ENCODE measurements around the gene BRSK2. TPM values are rescaled to one million over a fixed set of nuclear protein-coding genes. Genes with fewer than 3 reads are reported as not detected.
A peak's percentile ranks its signal among the peaks of the same experiment; 100 is the strongest.

The BRSK2 gene
- total RNA-seq, 5 donors from 2014 or later (not counting 1 experiment from before 2014, with no cell fraction given): 0.54 to 1.5 (median 0.95) TPM

DNA sequence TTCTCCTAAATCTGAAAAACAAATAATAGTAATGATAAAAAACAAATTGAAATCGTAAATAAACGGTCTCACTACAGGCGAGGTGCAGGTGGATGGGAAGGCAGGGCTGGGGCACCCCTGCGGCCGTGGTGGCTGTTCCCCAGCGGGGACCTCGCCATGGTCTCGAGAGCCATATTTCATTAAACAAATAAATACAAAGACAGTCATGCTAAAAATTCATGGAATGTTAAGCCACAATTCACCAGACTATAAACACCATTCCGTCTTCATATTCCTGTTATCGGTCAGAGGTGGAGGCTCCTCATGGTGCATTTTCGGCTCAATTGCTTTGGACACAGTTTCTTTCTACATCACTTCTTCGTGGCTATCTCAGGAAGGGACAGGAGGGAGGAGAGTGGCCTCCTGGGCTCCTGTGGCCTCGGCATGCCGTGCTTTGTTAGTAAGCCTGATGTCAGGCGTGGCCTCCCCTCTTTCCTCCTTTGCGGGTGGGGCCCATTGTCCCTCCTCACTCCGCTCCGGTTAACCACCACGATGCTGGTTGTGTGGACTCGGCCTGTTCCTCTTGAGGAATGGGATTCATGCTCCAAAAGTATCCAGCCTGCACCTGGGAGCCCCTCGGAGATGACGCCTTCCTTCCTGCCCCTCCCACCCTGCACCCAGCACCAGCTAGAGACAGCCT is 16.1 kb upstream of the BRSK2 start:
- no peaks in the 10 kb centered on the region for H3K9me3 ChIP-seq
- peaks cover 0 to 29% of the 10 kb centered on the region in 2 experiments for H3K27me3 ChIP-seq (replicated peaks in 1 of 2; ENCODE audit: control insufficient read depth in 2 of 2, extremely low read depth in 1 of 2, insufficient read depth in 2 of 2, low read length in 1 of 2)
- no peak overlapping the region for H3K4me3 ChIP-seq (ENCODE audit: control insufficient read depth in 1 of 2, extremely low read depth in 1 of 2, low read length in 1 of 2)
- no peaks in the 10 kb centered on the region for H3K4me1 ChIP-seq (ENCODE audit: control insufficient read depth in 1 of 2, extremely low read depth in 1 of 2, insufficient read depth in 2 of 2, low read length in 2 of 2)
- Mint-ChIP-seq H3K4me3 (no peak overlapping the region), H3K27me3 (peaks cover 0 to 1% of the 10 kb centered on the region in 2 donors), H3K9me3 (no peaks in the 10 kb centered on the region), H3K4me1 (no peaks in the 10 kb centered on the region), H3K36me3 (no peaks in the 10 kb centered on the region), H3K27ac (no peak overlapping the region)
- no peak overlapping the region for H3K27ac ChIP-seq (ENCODE audit: low read length)
- H3K36me3 ChIP-seq (ENCODE audit: control insufficient read depth in 2 of 2, extremely low read depth in 1 of 2, insufficient read depth in 1 of 2, low read length in 1 of 2): no peaks in the 10 kb centered on the region
- ATAC-seq (replicated peaks in 1 of 4) (no peak), DNase-seq (no peak)
- ChIA-PET POLR2A (no interaction called here), CTCF (no interaction called here)
- WGBS (ENCODE audit: insufficient coverage): 80% methylated on average over 7 of the region's 22 CpGs

DNA sequence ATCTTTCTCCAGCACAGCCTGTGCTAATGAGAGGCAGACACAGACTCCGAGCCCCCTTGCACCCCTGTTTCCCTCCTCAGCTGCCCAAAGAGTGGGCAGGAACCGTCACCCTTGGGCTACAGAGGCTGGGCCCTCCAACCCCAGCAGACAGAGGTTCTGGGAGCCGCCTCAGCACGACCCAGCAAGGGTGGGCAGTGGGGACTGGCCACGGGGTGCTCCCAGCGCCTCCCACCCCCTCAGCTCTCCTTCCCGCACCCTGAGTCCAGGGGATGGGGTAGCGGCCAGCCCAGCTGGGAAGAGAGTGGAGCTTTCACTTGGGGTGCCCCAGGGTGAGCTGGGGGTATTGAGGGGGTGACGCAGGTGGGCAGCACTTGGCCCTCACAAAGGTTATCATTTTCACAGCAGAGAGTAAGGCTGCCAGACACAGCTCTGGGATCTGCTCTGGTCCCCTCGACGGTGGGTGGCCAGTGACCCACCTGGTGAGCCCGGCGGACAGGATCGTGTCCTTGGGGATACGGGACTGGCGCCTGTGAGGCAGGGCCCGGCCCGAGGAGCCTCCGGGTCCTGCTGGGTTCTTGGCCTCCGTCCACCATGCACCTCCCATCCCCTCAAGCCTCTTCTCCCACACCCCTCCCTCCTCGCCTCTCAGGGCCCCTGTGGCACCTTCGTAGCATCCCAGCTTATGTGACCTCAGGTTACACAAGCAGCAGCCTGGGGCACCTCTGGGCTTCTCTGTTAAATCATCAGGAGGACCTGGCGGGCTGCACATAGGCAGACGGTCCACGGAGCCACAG is 14.4 kb upstream of the BRSK2 start:
- H3K36me3 Mint-ChIP-seq: no peaks in the 10 kb centered on the region
- 78% methylated on average over 19 of the region's 25 CpGs for WGBS (ENCODE audit: insufficient coverage)
- POLR2A ChIA-PET: no interaction called here
- H3K27ac Mint-ChIP-seq: no peak overlapping the region
- no peaks in the 10 kb centered on the region for H3K36me3 ChIP-seq (ENCODE audit: control insufficient read depth in 2 of 2, extremely low read depth in 1 of 2, insufficient read depth in 1 of 2, low read length in 1 of 2)
- H3K4me1 Mint-ChIP-seq: no peaks in the 10 kb centered on the region
- DNase-seq: no peak
- peaks cover 0 to 1% of the 10 kb centered on the region in 2 donors for H3K27me3 Mint-ChIP-seq
- no peak overlapping the region for H3K4me3 ChIP-seq (ENCODE audit: control insufficient read depth in 1 of 2, extremely low read depth in 1 of 2, low read length in 1 of 2)
- CTCF ChIA-PET: no interaction called here
- peaks cover 0 to 5% (median 0%) of the 10 kb centered on the region in 3 donors for H3K9me3 Mint-ChIP-seq
- H3K9me3 ChIP-seq: no peaks in the 10 kb centered on the region
- ATAC-seq (replicated peaks in 1 of 4): no peak
- H3K27ac ChIP-seq (ENCODE audit: low read length): no peak overlapping the region
- no peak overlapping the region for H3K4me3 Mint-ChIP-seq
- peaks cover 0 to 16% of the 10 kb centered on the region in 2 experiments for H3K27me3 ChIP-seq (replicated peaks in 1 of 2; ENCODE audit: control insufficient read depth in 2 of 2, extremely low read depth in 1 of 2, insufficient read depth in 2 of 2, low read length in 1 of 2)
- H3K4me1 ChIP-seq (ENCODE audit: control insufficient read depth in 1 of 2, extremely low read depth in 1 of 2, insufficient read depth in 2 of 2, low read length in 2 of 2): no peaks in the 10 kb centered on the region

GRCh38 chr11:1375955-1376258 is 13.8 kb upstream of the BRSK2 start:
- Histone ChIP-seq H3K27ac (ENCODE audit: low read length) (no peak overlapping the region), H3K9me3 (no peaks in the 10 kb centered on the region), H3K4me1 (ENCODE audit: control insufficient read depth in 1 of 2, extremely low read depth in 1 of 2, insufficient read depth in 2 of 2, low read length in 2 of 2) (no peaks in the 10 kb centered on the region), H3K36me3 (ENCODE audit: control insufficient read depth in 2 of 2, extremely low read depth in 1 of 2, insufficient read depth in 1 of 2, low read length in 1 of 2) (no peaks in the 10 kb centered on the region), H3K4me3 (ENCODE audit: control insufficient read depth in 1 of 2, extremely low read depth in 1 of 2, low read length in 1 of 2) (no peak overlapping the region), H3K27me3 (replicated peaks in 1 of 2; ENCODE audit: control insufficient read depth in 2 of 2, extremely low read depth in 1 of 2, insufficient read depth in 2 of 2, low read length in 1 of 2) (peaks cover 0 to 10% of the 10 kb centered on the region in 2 experiments)
- no peak for ATAC-seq (replicated peaks in 1 of 4)
- 89% methylated on average over 17 of the region's 17 CpGs for WGBS (ENCODE audit: insufficient coverage)
- Mint-ChIP-seq H3K36me3 (no peaks in the 10 kb centered on the region), H3K4me3 (no peak overlapping the region), H3K9me3 (peaks cover 0 to 7% (median 0%) of the 10 kb centered on the region in 3 donors), H3K27me3 (peaks cover 0 to 1% of the 10 kb centered on the region in 2 donors), H3K27ac (no peak overlapping the region), H3K4me1 (no peaks in the 10 kb centered on the region)
- ChIA-PET POLR2A (no interaction called here), CTCF (no interaction called here)
- DNase-seq: no peak

DNA sequence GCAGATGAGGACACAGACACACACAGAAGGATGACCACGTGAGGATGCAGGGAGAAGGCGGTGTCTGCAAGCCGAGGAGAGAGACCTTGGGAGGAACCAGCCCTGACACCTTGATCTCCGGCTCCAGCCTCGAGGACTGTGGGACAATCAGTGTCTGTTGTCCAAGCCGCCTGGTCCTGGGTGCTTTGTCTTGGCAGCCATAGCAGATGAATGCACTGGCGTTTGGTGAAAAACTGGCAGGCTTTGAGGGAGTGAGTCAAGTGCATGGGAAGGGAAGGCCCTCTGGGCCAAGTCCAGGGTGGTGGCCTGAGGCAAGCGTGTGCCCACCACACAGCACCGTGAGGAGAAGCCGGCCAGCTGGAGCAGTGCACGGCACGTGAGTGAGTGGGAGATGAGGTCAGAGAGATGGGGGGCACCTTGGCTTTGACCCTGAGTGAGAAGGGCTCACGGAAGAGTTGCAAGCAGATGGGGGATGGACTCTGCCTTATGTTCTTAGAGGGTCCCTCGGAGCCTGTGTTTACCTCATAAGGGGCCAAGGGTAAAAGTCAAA is 12.4 kb upstream of the BRSK2 start:
- no peaks in the 10 kb centered on the region for H3K27me3 Mint-ChIP-seq
- no peak overlapping the region for H3K27ac Mint-ChIP-seq
- H3K36me3 Mint-ChIP-seq: no peaks in the 10 kb centered on the region
- POLR2A ChIA-PET: no interaction called here
- H3K9me3 ChIP-seq: no peaks in the 10 kb centered on the region
- peaks cover 0 to 7% (median 0%) of the 10 kb centered on the region in 3 donors for H3K9me3 Mint-ChIP-seq
- peaks cover 0 to 9% of the 10 kb centered on the region in 2 experiments for H3K27me3 ChIP-seq (replicated peaks in 1 of 2; ENCODE audit: control insufficient read depth in 2 of 2, extremely low read depth in 1 of 2, insufficient read depth in 2 of 2, low read length in 1 of 2)
- peaks cover 0 to under 1% of the 10 kb centered on the region in 2 experiments for H3K4me1 ChIP-seq (ENCODE audit: control insufficient read depth in 1 of 2, extremely low read depth in 1 of 2, insufficient read depth in 2 of 2, low read length in 2 of 2)
- H3K27ac ChIP-seq (ENCODE audit: low read length): no peak overlapping the region
- no peaks in the 10 kb centered on the region for H3K36me3 ChIP-seq (ENCODE audit: control insufficient read depth in 2 of 2, extremely low read depth in 1 of 2, insufficient read depth in 1 of 2, low read length in 1 of 2)
- DNase-seq: no peak
- no peak overlapping the region for H3K4me3 ChIP-seq (ENCODE audit: control insufficient read depth in 1 of 2, extremely low read depth in 1 of 2, low read length in 1 of 2)
- no peak for ATAC-seq (replicated peaks in 1 of 4)
- peaks cover under 1 to 2% (median 1%) of the 10 kb centered on the region in 3 donors for H3K4me1 Mint-ChIP-seq
- H3K4me3 Mint-ChIP-seq: no peak overlapping the region
- WGBS (ENCODE audit: insufficient coverage): 88% methylated on average over 12 of the region's 14 CpGs
- CTCF ChIA-PET: no interaction called here

DNA sequence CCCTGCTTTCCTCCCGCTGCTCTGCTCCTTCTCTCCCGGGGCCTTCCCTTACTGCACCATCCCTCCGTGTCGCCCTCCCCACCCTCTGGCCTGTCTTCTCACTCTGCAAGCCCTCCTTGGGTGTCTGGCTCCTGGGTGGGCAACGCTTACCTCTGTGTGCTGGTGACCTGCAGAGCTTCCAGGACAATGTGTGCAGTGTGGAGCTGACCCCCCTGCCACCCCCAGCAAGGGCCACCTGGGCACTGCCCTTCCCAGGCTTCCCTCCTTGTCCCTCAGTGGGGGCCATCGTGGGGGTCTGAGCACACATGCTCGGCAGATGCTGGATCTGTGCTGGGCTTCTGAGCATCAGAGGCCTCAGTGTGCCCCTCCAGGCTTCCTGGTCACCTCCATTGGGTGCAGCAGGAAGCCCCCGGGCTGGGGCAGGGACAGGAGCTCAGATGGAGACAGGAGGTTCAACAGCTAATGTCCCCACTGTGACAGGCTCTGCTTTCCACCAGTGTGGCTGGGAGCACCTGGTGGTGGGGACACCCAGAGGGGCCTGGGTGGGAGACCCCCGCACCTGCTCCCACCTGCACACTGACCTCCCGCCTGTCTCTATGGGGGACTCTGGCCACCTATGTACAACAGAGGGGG is 7.8 kb upstream of the BRSK2 start:
- Mint-ChIP-seq H3K4me1 (peaks cover 4 to 11% (median 7%) of the 10 kb centered on the region in 3 donors), H3K27me3 (no peaks in the 10 kb centered on the region), H3K27ac (peak overlapping the region; percentile 70 to 75), H3K9me3 (peaks cover 0 to 7% (median 0%) of the 10 kb centered on the region in 3 donors), H3K4me3 (peak overlapping the region; percentile 76 to 81 (median 76)), H3K36me3 (no peaks in the 10 kb centered on the region)
- no peaks in the 10 kb centered on the region for H3K36me3 ChIP-seq (ENCODE audit: control insufficient read depth in 2 of 2, extremely low read depth in 1 of 2, insufficient read depth in 1 of 2, low read length in 1 of 2)
- peak overlapping the region; percentile 94 for H3K27ac ChIP-seq (ENCODE audit: low read length)
- H3K27me3 ChIP-seq (replicated peaks in 1 of 2; ENCODE audit: control insufficient read depth in 2 of 2, extremely low read depth in 1 of 2, insufficient read depth in 2 of 2, low read length in 1 of 2): no peaks in the 10 kb centered on the region
- H3K9me3 ChIP-seq: no peaks in the 10 kb centered on the region
- 83% methylated on average over 9 of the region's 10 CpGs for WGBS (ENCODE audit: insufficient coverage)
- H3K4me3 ChIP-seq (ENCODE audit: control insufficient read depth in 1 of 2, extremely low read depth in 1 of 2, low read length in 1 of 2): no peak overlapping the region
- DNase-seq (no peak), ATAC-seq (replicated peaks in 1 of 4) (no peak)
- peaks cover 0 to 14% of the 10 kb centered on the region in 2 experiments for H3K4me1 ChIP-seq (ENCODE audit: control insufficient read depth in 1 of 2, extremely low read depth in 1 of 2, insufficient read depth in 2 of 2, low read length in 2 of 2)
- ChIA-PET POLR2A (interaction anchor here in 1 of 2 donors (0.5 kb wide), 1 partner anchor 1095 kb away, joined by 4 read pairs; no protein-coding TSS in a partner anchor), CTCF (no interaction called here)

DNA sequence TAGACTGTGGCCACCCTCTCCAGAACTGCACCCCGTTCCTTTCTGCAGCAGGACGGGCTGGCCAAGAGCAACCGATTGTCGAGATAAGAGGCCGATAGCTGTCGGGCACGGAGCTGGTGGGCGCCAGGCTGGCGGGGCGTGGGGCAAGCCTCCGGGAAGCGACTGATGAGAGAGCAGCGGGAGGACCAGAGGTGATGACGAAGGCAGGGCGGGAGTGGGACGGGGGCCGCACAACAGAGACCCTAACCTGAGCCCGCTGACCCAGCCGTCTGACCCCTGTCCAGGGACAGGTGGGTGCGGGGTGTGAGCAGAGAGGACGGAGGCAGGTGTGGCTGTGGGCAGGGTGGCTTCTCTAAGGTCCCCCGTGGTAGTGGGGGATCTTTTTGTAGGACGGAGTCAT is 7.3 kb upstream of the BRSK2 start:
- Histone ChIP-seq H3K4me1 (ENCODE audit: control insufficient read depth in 1 of 2, extremely low read depth in 1 of 2, insufficient read depth in 2 of 2, low read length in 2 of 2) (peaks cover 0 to 14% of the 10 kb centered on the region in 2 experiments), H3K4me3 (ENCODE audit: control insufficient read depth in 1 of 2, extremely low read depth in 1 of 2, low read length in 1 of 2) (peak overlapping the region in 1 of 2 donors; percentile 75), H3K36me3 (ENCODE audit: control insufficient read depth in 2 of 2, extremely low read depth in 1 of 2, insufficient read depth in 1 of 2, low read length in 1 of 2) (no peaks in the 10 kb centered on the region), H3K9me3 (no peaks in the 10 kb centered on the region), H3K27me3 (replicated peaks in 1 of 2; ENCODE audit: control insufficient read depth in 2 of 2, extremely low read depth in 1 of 2, insufficient read depth in 2 of 2, low read length in 1 of 2) (peaks cover 0 to 2% of the 10 kb centered on the region in 2 experiments), H3K27ac (ENCODE audit: low read length) (peak overlapping the region; percentile 94)
- 65% methylated on average over 21 of the region's 23 CpGs for WGBS (ENCODE audit: insufficient coverage)
- ChIA-PET POLR2A (interaction anchor here in 1 of 2 donors (0.6 to 1.0 kb wide), 2 partner anchors 53 to 73 kb away, joined by 3 read pairs; partner anchors contain the start of gene TOLLIP), CTCF (no interaction called here)
- ATAC-seq (replicated peaks in 1 of 4) (peak in 1 of 4 experiments; percentile 3), DNase-seq (peak in 1 of 35 experiments; percentile 19)
- H3K27ac Mint-ChIP-seq: peak overlapping the region; percentile 70 to 75
- no peaks in the 10 kb centered on the region for H3K36me3 Mint-ChIP-seq
- H3K9me3 Mint-ChIP-seq: peaks cover 0 to 7% (median 0%) of the 10 kb centered on the region in 3 donors
- peak overlapping the region; percentile 76 to 81 (median 76) for H3K4me3 Mint-ChIP-seq
- H3K4me1 Mint-ChIP-seq: peaks cover 4 to 11% (median 10%) of the 10 kb centered on the region in 3 donors
- H3K27me3 Mint-ChIP-seq: no peaks in the 10 kb centered on the region
